ENCODE data around the gene A1BG.
A peak's percentile ranks its signal among the peaks of the same experiment; 100 is the strongest.

The A1BG gene

DNA sequence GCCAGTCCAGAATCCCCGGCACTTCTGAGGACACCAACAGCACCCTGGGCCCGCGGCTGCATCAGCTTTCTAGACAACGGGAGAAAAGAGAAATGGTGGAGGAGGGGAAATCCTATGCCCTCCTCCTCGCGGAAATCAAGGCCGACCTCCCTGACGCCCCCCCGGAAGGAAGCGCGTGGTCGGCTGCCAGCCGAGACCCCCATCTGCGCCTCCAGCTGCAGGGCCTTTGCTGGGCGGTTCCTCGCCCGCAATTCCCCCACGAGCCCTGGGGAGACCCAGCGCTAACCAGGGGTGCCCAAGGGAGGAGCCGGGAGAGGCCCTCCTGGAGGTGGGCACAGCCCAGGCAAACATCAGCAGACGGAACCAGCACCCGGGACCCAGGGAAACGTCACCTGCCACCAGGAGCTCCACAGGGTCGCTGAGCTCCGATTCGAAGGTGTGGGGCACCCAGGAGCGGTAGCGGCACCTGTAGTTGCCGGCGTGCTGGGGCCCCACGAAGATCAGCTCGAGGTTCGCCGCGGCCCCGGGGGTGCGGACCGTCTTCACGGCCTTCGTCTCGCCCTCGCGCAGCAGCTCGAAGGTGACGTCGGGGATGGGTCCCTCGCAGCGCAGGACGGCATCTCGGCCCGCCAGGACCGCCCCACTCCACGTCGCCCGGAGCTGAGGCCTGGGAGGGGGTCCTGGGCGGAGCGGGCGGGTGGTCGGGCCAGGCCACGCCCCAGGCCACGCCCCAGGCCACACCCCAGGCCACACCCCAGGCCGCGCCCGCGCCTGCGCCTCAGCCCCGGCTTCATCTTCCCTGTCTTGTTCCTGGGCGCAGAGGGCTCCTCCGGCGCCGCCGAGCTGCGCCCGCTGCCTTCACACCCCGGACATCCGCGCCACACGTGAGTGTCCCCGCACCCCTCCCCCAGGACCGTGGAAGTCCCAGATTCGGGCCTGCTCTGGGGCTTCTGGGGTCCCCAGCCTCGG, 6.0 kb downstream of the A1BG start:
- H3K9ac ChIP-seq (ENCODE audit: low read depth, low read length), result no peak overlapping the region; the same call in 1 of the 2 replicates
- H3K27me3 ChIP-seq (ENCODE audit: control insufficient read depth, insufficient read depth, low read length), result peaks cover 9% of the 10 kb centered on the region
- no peaks in the 10 kb centered on the region for H3K4me1 ChIP-seq (ENCODE audit: control insufficient read depth, insufficient read depth, low read length)
- no peak overlapping the region for H3K27ac ChIP-seq (ENCODE audit: low read depth, low read length)
- H3K9me3 ChIP-seq (ENCODE audit: control insufficient read depth, insufficient read depth, low read length), result no peaks in the 10 kb centered on the region
- peak overlapping the region; percentile 92 for H3K4me3 ChIP-seq (ENCODE audit: low read depth, low read length)
- H3K36me3 ChIP-seq (ENCODE audit: control insufficient read depth, insufficient read depth, low read length), result no peaks in the 10 kb centered on the region; the same call in 1 of the 2 replicates

DNA sequence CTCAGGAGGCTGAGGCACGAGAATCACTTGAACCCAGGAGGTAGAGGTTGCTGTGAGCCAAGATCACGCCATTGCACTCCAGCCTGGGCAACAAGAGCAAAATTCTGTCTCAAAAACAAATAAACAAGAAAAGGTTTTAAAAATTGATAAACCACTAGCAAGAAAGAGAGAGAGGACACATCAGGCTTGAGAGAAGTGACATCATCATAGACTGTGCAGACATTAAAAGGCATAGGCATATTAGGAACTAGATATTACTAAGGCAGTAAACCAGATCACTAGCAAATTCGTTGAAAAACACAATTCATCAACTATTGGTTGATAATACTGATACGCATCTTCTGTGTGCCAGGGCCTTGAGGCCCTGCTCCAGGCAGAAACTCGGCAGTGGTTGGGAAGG, 7.7 kb downstream of the A1BG start:
- Histone ChIP-seq H3K4me1 (ENCODE audit: control insufficient read depth, insufficient read depth, low read length) (no peaks in the 10 kb centered on the region), H3K27me3 (ENCODE audit: control insufficient read depth, insufficient read depth, low read length) (peaks cover 9% of the 10 kb centered on the region), H3K27ac (ENCODE audit: low read depth, low read length) (no peak overlapping the region), H3K9me3 (ENCODE audit: control insufficient read depth, insufficient read depth, low read length) (no peaks in the 10 kb centered on the region), H3K9ac (ENCODE audit: low read depth, low read length) (no peak overlapping the region), H3K4me3 (ENCODE audit: low read depth, low read length) (no peak overlapping the region), H3K36me3 (ENCODE audit: control insufficient read depth, insufficient read depth, low read length) (no peaks in the 10 kb centered on the region; the same call in 1 of the 2 replicates)

DNA sequence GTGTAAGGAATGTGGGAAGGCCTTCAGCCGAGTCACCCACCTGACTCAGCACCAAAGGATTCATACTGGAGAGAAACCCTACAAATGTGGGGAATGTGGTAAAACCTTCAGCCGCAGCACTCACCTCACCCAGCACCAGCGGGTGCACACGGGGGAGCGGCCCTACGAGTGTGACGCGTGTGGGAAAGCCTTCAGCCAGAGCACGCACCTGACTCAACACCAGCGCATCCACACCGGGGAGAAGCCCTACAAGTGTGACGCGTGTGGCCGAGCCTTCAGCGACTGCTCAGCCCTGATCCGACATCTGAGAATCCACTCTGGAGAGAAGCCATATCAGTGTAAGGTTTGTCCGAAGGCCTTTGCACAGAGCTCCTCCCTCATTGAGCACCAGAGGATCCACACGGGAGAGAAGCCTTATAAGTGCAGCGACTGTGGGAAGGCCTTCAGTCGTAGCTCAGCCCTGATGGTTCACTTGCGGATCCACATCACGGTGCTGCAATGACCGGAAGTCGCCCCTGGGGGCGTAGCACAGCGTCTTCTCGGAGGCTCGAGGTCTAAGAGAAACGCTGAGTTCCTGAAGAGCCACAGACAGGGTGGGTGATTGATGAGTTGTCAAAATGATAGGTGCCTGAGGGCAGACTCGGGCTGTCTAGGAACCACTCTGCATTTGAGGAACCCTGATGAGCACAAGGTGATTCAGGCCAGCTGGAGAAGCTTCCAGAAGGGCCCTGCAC, 14.3 kb downstream of the A1BG start:
- H3K9me3 ChIP-seq (ENCODE audit: control insufficient read depth, insufficient read depth, low read length), result no peaks in the 10 kb centered on the region
- H3K4me3 ChIP-seq (ENCODE audit: low read depth, low read length), result no peak overlapping the region
- no peaks in the 10 kb centered on the region for H3K4me1 ChIP-seq (ENCODE audit: control insufficient read depth, insufficient read depth, low read length)
- no peak overlapping the region for H3K9ac ChIP-seq (ENCODE audit: low read depth, low read length)
- peaks cover 10% of the 10 kb centered on the region; the same call in 1 of the 2 replicates for H3K36me3 ChIP-seq (ENCODE audit: control insufficient read depth, insufficient read depth, low read length)
- H3K27ac ChIP-seq (ENCODE audit: low read depth, low read length), result no peak overlapping the region
- no peaks in the 10 kb centered on the region for H3K27me3 ChIP-seq (ENCODE audit: control insufficient read depth, insufficient read depth, low read length)

DNA sequence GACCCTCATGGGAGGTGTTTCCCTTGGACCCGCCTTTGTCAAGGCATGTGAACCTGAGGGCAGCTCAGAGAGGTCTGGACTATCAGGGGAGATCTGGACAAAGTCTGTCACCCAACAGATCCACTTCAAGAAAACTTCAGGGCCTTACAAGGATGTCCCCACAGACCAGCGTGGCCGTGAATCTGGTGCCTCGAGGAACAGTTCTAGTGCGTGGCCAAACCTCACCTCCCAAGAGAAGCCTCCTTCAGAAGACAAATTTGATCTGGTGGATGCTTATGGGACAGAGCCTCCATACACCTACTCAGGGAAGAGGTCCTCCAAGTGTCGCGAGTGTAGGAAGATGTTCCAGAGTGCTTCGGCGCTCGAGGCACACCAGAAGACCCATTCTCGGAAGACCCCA, 15.0 kb downstream of the A1BG start:
- Histone ChIP-seq H3K27me3 (ENCODE audit: control insufficient read depth, insufficient read depth, low read length) (no peaks in the 10 kb centered on the region), H3K27ac (ENCODE audit: low read depth, low read length) (no peak overlapping the region), H3K4me3 (ENCODE audit: low read depth, low read length) (no peak overlapping the region), H3K9ac (ENCODE audit: low read depth, low read length) (no peak overlapping the region), H3K4me1 (ENCODE audit: control insufficient read depth, insufficient read depth, low read length) (no peaks in the 10 kb centered on the region), H3K36me3 (ENCODE audit: control insufficient read depth, insufficient read depth, low read length) (peaks cover 10% of the 10 kb centered on the region; the same call in 1 of the 2 replicates), H3K9me3 (ENCODE audit: control insufficient read depth, insufficient read depth, low read length) (no peaks in the 10 kb centered on the region)

DNA sequence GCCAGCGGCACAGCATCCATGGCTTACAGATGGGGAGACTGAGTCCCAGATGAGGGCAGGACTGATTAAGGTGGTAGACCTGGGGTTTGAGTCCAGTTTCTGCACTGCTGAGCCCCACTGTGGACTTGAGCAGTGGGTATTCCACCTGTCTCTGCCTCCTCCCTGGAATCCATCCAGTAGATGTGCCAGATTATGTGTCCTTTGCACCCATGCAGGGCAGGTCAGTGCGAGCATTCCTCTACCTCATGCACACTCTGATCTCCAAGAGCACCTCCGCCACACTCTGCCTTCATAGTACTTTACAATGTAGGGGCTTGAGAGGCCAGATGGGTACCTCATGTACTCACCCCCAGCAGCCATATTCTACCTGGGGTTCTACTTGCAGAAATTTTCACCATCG, 16.5 kb downstream of the A1BG start:
- no peaks in the 10 kb centered on the region for H3K27me3 ChIP-seq (ENCODE audit: control insufficient read depth, insufficient read depth, low read length)
- H3K27ac ChIP-seq (ENCODE audit: low read depth, low read length), result no peak overlapping the region
- H3K9ac ChIP-seq (ENCODE audit: low read depth, low read length), result no peak overlapping the region
- no peaks in the 10 kb centered on the region for H3K4me1 ChIP-seq (ENCODE audit: control insufficient read depth, insufficient read depth, low read length)
- no peak overlapping the region for H3K4me3 ChIP-seq (ENCODE audit: low read depth, low read length)
- H3K36me3 ChIP-seq (ENCODE audit: control insufficient read depth, insufficient read depth, low read length), result peaks cover 10% of the 10 kb centered on the region; the same call in 1 of the 2 replicates
- H3K9me3 ChIP-seq (ENCODE audit: control insufficient read depth, insufficient read depth, low read length), result no peaks in the 10 kb centered on the region

DNA sequence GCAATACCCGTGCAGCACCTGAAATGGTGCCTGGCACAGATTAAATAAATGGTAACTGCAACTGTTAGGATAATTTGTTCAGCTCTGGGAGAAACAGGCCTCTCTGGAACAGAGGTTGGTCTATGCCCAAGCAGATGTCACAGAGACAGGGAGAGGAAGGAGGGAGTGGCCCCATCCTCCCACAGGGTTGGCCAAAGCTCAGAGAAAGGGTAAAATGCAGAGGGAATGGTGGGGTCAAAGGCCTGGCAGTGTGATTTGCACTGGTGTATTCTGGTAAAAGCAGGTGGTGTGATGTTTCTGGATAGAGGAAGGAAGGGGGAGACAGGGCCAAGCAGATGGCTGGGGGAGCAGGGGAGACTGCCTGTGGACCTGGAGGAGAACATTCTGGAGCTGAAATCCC, 17.1 kb downstream of the A1BG start:
- no peak overlapping the region for H3K4me3 ChIP-seq (ENCODE audit: low read depth, low read length)
- no peak overlapping the region for H3K9ac ChIP-seq (ENCODE audit: low read depth, low read length)
- H3K27me3 ChIP-seq (ENCODE audit: control insufficient read depth, insufficient read depth, low read length), result no peaks in the 10 kb centered on the region
- H3K27ac ChIP-seq (ENCODE audit: low read depth, low read length), result no peak overlapping the region
- no peaks in the 10 kb centered on the region for H3K4me1 ChIP-seq (ENCODE audit: control insufficient read depth, insufficient read depth, low read length)
- H3K36me3 ChIP-seq (ENCODE audit: control insufficient read depth, insufficient read depth, low read length), result peaks cover 10% of the 10 kb centered on the region; the same call in 1 of the 2 replicates
- no peaks in the 10 kb centered on the region for H3K9me3 ChIP-seq (ENCODE audit: control insufficient read depth, insufficient read depth, low read length)

DNA sequence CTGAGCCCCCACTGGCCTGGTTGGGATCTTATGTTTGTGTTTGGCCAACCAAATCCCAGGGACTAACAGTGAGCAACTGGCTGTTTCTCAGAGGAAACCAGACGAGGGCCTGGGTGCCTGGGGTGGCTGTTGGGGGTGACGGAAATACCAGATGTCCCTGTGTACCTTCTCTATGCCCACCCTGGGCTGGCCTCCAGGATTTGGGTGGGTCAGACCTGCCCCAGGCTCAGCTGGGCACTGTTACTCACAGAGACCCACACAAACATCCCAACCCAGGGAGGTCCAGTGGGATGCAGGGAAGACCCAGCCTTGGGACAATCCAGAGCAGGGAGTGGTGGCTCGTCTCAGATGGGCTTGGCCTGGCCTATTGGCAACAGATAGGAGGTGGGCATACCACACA, 17.7 kb downstream of the A1BG start:
- Histone ChIP-seq H3K9me3 (ENCODE audit: control insufficient read depth, insufficient read depth, low read length) (no peaks in the 10 kb centered on the region), H3K4me1 (ENCODE audit: control insufficient read depth, insufficient read depth, low read length) (no peaks in the 10 kb centered on the region), H3K9ac (ENCODE audit: low read depth, low read length) (no peak overlapping the region), H3K4me3 (ENCODE audit: low read depth, low read length) (no peak overlapping the region), H3K36me3 (ENCODE audit: control insufficient read depth, insufficient read depth, low read length) (peaks cover 10% of the 10 kb centered on the region; the same call in 1 of the 2 replicates), H3K27ac (ENCODE audit: low read depth, low read length) (no peak overlapping the region), H3K27me3 (ENCODE audit: control insufficient read depth, insufficient read depth, low read length) (no peaks in the 10 kb centered on the region)

DNA sequence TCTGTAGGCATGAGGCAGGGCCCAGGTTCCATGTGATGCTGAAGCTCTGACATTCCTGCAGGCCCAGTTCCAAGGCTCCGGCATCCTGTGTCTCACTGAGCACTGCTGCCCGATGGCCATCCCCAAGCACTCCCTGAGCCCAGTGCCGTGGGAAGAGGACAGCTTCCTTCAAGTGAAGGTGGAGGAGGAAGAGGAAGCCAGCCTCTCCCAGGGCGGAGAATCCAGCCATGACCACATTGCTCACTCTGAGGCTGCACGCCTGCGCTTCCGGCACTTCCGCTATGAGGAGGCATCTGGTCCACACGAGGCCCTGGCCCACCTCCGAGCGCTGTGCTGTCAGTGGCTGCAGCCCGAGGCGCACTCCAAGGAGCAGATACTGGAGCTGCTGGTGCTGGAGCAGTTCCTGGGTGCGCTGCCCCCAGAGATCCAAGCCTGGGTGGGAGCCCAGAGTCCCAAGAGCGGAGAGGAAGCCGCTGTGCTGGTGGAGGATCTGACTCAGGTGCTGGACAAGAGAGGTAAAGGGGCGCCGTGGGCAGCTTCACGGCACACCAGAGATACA, 18.5 kb downstream of the A1BG start:
- Histone ChIP-seq H3K4me1 (ENCODE audit: control insufficient read depth, insufficient read depth, low read length) (no peaks in the 10 kb centered on the region), H3K36me3 (ENCODE audit: control insufficient read depth, insufficient read depth, low read length) (peaks cover 10% of the 10 kb centered on the region; the same call in 1 of the 2 replicates), H3K27ac (ENCODE audit: low read depth, low read length) (no peak overlapping the region), H3K4me3 (ENCODE audit: low read depth, low read length) (no peak overlapping the region), H3K9me3 (ENCODE audit: control insufficient read depth, insufficient read depth, low read length) (no peaks in the 10 kb centered on the region), H3K27me3 (ENCODE audit: control insufficient read depth, insufficient read depth, low read length) (no peaks in the 10 kb centered on the region), H3K9ac (ENCODE audit: low read depth, low read length) (no peak overlapping the region)

DNA sequence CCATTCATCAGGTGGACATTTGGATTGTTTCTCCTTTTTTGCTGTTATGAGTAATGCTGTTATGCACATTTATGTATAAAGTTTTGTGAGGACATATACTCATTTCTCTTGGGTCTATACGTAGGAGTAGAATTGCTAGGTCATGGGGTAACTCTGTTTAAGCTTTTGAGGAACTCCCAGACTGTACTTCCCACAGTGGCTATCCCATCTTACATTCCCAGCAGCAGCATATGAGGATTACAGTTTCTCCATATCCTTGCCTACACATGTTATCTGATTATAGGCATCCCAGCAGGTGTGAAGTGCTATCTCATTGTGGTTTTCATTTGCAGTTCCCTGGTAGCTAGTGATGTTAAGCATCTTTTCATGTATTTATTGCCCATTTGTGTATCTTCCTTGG, 20.6 kb downstream of the A1BG start:
- H3K4me3 ChIP-seq (ENCODE audit: low read depth, low read length), result no peak overlapping the region
- no peaks in the 10 kb centered on the region for H3K36me3 ChIP-seq (ENCODE audit: control insufficient read depth, insufficient read depth, low read length)
- no peaks in the 10 kb centered on the region for H3K4me1 ChIP-seq (ENCODE audit: control insufficient read depth, insufficient read depth, low read length)
- no peaks in the 10 kb centered on the region for H3K9me3 ChIP-seq (ENCODE audit: control insufficient read depth, insufficient read depth, low read length)
- no peak overlapping the region for H3K27ac ChIP-seq (ENCODE audit: low read depth, low read length)
- no peak overlapping the region for H3K9ac ChIP-seq (ENCODE audit: low read depth, low read length)
- H3K27me3 ChIP-seq (ENCODE audit: control insufficient read depth, insufficient read depth, low read length), result no peaks in the 10 kb centered on the region

DNA sequence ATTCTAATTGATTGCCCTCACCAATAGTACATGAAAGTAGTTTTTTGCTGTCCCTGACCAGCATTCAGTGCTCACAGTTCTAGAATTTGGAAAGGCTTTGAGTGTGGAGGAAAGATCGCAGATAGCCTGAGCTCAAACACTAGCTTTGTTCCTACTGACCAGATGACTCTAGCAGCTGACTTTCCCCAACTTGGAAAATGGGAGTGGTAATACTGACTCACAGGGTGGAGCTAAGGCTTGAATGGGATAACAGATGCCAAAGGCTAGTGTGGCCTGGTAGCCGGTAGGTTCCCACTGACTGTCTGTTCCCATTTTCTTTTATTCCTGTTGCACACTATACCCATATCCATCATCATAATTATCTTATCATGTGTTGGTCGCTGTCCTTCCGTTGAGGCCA, 22.8 kb downstream of the A1BG start:
- H3K4me3 ChIP-seq (ENCODE audit: low read depth, low read length), result no peak overlapping the region
- no peak overlapping the region for H3K27ac ChIP-seq (ENCODE audit: low read depth, low read length)
- 0 out of 2 replicates have a peak, but pooled peaks cover 4% of the 10 kb centered on the region for H3K4me1 ChIP-seq (ENCODE audit: control insufficient read depth, insufficient read depth, low read length)
- no peaks in the 10 kb centered on the region for H3K36me3 ChIP-seq (ENCODE audit: control insufficient read depth, insufficient read depth, low read length)
- no peaks in the 10 kb centered on the region for H3K27me3 ChIP-seq (ENCODE audit: control insufficient read depth, insufficient read depth, low read length)
- H3K9ac ChIP-seq (ENCODE audit: low read depth, low read length), result no peak overlapping the region
- H3K9me3 ChIP-seq (ENCODE audit: control insufficient read depth, insufficient read depth, low read length), result no peaks in the 10 kb centered on the region
